ENCODE data around the gene MT3.

The MT3 gene

DNA sequence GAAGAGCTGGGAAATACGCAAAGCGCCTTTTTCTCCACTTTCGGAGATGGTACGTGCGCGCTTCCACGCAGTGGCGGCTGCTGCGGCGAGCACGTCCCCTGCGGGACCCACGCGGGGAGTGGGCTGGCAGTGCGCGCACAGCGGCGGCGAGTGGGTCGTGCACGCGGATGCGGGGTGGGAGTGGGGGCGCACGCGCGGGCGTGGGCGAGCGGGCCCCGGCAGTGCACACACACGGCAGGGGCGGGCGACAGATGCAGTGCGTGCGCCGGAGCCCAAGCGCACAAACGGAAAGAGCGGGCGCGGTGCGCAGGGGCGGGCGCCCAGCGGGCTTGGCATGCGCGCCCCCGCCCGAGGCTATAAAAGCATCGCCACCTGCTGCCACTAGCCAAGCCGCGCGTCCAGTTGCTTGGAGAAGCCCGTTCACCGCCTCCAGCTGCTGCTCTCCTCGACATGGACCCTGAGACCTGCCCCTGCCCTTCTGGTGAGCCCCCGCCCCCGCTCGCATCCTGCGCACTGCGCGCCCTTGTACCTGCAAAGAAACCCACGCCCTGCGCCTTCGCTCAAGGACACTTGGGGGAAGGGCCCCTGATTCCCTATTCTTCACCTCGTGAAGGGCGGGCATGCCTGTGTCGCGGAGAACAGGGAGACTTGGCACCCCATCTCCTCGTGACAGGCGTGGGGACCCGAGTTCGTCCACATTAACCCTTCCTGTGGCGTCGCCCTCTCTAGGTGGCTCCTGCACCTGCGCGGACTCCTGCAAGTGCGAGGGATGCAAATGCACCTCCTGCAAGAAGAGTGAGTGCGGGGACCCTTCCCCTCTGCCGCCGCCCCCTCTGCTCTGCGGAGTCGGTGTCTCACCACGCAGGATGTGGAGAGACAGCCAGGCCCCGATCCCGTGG is at the start of gene MT3:
Gene MT3 (plus strand): TSS at position 388 of the 899 bp plus-strand sequence. CDS start 63 bp downstream, at position 451.
- in situ Hi-C loops (cut with HindIII; ENCODE audit: low sequenced_read_pairs): no loop called here

DNA sequence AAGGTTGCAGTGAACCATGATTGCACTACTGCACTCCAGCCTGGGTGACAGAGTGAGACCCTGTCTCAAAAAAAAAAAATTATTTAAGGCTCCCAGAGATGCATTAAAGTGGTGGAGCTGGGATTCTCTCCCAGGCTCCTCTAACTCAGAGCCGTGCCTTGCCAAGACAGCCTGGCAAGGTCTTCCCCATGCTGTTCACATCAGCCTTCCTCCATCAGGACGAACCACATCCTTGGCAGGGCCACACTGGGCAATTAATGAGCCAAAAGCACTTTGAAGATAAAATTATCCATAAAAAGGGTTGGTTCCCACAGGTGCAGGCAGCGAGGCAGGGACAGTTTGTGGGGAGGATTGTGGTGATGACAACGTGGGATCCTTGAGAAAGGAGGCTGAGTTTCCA is 49.7 kb upstream of the MT3 start:
- in situ Hi-C loops (cut with HindIII; ENCODE audit: low sequenced_read_pairs): no loop called here

DNA sequence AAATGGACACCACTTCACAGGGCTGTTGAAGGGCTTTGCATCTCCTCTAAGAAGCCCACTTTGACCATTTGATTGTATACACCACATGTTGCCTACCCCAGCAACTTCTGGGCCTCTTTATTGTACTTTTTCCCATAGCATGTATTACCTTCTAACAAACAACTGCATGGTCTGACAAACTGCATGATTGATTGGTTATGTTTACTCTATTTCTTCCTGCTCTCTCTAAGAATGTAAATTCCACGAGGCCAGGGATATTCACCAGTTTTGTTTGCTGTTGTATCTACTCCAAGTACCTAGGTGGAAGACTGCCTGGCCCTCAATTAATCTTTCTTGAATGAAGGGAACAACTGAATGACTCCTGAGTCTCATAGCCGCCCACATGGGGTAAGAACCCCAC is 47.3 kb upstream of the MT3 start:
- in situ Hi-C loops (cut with HindIII; ENCODE audit: low sequenced_read_pairs): no loop called here

DNA sequence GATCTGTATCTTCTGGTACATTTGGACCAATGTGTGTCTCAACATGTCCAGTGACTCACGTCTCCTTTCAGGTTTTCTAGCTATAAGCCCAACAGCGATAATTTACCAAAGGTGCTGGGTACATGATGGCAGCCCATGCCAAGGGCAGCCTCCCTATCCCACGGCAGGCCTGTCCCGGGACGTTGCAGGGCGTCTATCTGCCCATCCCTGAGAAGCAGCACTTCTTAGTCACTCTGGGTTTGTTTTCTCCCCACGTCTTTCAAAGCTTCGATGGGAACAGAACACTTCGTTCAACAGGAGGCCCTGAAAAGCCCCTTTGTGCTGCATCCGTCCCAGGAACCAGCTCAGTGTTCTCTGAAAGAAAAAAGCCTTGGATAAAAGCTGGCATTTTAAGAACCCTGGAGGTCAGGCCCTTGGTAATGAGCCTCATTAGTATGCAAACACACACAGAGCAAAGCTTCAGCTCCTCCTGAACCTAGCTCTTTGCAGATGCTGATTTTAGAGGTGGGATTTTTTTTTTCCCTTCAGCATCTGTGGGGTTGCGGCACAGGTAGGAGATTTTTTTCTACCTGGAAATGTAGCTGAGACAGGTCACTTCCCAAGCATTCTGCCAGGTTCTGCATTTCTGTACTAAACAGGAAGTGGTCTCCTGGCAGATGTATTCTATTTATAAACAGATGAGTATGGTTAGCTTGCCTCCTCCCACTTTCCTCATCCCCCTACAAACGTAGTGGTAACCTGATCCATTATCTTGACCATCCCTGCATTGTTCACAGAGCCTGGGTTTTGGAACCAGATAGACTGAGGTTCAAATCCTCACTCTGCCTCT is 42.0 kb upstream of the MT3 start:
- in situ Hi-C loops (cut with HindIII; ENCODE audit: low sequenced_read_pairs): loop anchor here (5.0 kb wide), 1 partner anchor 65 kb away; no protein-coding TSS in a partner anchor

DNA sequence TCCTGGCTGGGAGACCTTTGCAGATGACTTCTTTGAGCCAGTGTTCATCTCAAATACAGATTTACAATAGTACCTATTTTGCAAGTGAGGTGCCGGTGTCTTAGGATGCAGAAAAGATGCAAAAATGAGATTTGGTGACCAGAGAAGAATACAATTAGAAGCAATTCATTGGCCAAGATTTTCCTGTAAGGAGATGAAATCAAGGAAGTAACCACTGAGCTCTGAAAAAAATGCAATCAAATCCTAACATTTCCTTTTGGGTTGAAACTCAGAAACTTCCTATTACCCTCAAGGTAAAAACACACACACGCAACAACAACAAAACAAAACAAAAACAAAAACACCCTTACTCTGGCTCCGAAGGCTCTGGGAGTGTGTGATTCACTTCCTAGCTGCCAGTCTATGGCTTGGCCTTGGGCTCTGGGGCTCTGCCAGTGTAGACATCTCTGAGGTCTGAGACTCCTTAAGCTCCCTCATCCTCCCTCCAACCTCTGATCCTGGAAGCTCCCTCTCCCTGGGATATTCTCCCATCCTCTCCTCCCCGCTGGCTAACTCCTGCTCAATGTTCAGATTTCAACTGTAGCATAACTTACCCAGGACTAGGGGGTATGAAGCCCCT is 41.3 kb upstream of the MT3 start:
- in situ Hi-C loops (cut with HindIII; ENCODE audit: low sequenced_read_pairs): loop anchor here (5.0 kb wide), 1 partner anchor 66 kb away; no protein-coding TSS in a partner anchor

DNA sequence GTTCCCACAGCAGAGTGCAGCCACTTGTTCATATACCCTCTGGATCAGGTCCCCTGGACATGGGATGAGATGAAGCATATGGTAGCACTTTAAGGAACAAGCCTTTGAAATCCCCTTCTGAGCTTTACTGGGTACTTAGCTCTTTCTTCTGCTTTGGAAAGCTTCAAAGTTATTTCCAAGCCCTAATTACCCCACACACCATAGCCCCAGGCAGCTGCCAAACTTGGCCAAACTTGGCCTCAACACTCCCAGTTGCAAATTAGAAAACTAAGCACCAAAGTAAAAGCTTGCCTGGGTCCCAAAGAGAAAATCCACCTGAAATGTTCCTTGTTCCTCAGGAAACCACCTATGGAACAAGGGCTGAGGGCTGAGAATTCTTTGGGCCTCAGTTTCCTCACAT is 40.2 kb upstream of the MT3 start:
- in situ Hi-C loops (cut with HindIII; ENCODE audit: low sequenced_read_pairs): loop anchor here (5.0 kb wide), 1 partner anchor 67 kb away; no protein-coding TSS in a partner anchor

DNA sequence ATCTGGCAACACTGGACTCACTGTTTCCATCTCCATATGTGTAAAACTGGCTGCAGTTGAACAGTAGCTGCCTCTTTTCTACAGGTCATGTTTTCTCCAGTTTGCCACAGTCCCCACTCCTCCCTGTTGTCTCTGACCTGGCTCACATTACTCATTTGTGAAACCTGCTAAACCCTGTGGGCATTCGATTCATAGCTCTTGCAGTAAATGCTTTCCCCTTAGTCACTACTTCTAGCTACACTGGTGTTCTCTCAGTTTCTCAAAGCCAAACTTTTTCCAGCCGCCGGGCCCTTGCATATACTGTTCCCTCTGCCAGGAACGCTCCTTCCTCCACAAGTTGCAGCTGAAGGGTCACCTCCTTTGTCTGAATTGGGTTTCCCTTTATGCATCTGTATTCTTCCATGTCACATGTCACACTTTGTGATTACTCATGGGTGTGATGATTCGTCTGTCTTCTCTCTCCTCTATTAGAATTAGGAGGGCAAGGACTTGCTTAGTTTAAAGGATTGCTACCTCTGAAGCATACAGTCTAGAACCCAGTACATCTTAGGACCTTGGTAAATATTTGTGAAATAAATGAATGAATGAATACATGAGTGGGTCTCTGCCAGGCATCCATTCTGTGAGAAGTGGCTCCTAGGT is 39.5 kb upstream of the MT3 start:
- in situ Hi-C loops (cut with HindIII; ENCODE audit: low sequenced_read_pairs): loop anchor here (5.0 kb wide), 1 partner anchor 68 kb away; no protein-coding TSS in a partner anchor

DNA sequence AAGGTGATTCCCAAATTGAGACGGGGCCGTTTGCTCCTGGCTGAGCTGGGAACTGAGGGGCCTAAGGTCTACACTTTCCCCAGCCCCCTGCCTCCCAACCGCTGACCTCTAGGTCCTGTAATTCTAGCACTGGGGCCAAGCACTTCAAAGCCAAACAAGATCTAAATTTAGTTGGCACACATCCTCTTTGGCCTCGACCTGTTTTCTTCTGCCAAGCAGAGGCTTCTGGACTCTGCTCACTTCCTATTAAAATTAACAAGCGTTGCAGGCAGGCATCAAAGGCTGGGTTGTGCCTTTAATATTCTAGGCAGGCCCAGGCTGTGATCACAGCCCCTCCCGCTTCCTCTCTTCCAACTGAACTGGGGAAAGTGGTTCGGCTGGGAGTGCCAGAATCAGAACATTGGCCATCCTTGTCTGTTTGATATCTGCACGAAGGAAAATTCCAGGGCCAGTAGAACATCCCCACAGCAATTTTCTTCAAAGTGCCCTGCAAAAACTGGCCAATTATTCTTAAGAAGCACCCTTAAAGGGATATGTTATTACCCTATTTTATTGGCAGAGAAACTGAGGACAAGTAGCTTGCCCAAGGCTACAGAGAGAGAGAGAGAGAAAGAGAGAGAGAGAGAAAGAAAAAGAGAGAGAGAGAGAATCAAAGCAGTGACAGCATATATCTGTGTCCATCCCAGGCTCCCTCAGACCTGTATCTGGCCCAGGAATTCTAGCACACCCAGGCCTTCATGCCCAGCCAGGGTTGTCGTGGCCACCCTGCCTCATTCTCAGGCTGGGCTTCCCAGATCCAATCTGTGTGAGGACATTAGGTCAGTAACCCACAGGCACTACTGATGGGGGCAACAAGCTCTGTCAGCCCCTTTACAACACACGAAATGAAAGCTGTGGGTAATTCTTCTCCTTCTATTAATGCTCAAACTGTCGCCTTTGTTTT is 37.3 kb upstream of the MT3 start:
- in situ Hi-C loops (cut with HindIII; ENCODE audit: low sequenced_read_pairs): no loop called here

DNA sequence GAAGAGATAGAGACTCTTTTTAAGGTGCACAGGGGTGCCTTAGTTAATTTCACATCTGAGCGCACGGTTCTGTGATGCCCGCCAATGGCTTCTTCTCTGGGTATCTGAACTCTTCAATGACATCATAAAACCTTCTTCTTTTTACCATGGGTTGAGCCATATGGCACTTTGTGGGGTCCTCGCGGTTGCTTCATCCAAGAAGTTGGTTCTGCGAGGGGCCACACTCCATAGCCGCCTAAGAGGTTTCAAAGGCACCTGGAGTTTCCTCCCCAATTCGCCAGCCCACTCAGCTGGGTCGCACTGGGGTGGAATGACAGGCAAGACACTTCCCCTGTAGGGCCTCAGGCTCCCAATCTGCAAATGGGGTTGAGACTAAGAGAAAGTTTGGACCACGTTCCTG is 34.9 kb upstream of the MT3 start:
- in situ Hi-C loops (cut with HindIII; ENCODE audit: low sequenced_read_pairs): no loop called here

DNA sequence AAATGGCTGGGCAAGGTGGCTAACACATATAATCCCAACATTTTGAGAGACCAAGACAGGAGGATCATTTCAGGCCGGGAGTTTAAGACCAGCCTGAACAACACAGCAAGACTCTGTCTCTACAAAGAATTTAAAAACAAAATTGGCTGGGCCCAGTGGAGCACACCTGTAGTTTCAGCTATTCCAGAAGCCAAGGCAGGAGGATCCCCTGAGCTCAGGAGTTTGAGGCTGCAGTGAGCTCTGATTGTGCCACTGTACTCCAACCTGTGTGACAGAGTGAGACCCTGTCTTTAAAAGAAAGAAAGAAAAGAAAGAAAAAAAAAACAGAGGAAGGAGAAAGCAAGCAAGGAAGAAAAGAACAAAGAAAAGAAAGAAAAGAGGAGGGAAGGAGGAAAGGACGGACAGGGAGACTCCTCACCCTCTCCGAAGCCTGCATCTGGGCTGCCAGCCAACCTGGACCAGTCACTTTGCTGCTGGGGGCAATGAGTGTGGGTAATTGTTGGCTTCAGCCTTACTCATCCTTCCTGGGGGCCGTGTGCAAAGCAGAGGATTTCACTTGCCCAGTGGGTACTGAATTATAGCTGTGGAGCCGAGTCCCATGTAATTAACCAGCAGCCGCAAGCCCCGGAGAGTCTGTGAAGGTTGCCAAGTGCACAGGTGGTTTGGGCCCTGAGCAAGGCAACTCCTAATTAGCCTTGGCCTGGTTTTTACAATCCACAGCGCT is 31.1 kb upstream of the MT3 start:
- in situ Hi-C loops (cut with HindIII; ENCODE audit: low sequenced_read_pairs): no loop called here

DNA sequence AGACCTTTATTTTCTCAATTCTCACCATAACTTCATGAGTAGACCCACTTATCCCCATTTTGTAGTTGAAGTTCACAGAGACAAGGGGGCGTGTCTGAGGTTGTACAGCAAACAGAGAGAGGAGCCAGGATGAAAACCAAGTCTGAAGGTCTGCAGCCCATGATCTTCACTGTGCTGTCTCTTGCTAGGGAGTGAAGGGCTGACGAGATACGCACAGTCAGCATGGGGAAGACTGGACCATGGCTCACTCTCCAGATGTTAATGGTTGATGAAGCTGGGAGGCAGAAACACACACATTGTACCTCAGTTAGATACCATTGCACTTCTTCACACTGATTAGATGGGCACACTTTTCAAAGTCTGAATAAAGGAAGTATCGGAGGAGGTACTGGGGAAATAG is 30.2 kb upstream of the MT3 start:
- in situ Hi-C loops (cut with HindIII; ENCODE audit: low sequenced_read_pairs): no loop called here

DNA sequence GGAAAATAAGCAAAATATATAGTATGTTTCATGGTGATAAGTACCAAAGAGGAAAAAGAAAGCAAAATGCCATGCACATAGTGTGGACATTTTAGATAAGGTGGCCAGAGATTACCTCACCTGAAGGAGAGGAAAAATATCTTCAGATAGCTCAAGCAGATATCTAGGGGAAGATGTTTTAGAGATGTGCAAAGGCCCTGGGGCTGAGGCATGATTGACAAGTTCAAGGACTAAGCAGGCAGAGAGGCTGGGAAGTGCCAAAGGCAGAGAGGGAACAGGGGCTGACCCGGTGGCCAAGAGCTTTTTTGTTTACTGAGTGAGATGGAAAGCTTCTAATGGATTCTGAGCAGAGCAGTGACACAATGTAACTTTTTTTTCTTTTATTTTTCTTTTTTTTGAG is 28.9 kb upstream of the MT3 start:
- in situ Hi-C loops (cut with HindIII; ENCODE audit: low sequenced_read_pairs): no loop called here

DNA sequence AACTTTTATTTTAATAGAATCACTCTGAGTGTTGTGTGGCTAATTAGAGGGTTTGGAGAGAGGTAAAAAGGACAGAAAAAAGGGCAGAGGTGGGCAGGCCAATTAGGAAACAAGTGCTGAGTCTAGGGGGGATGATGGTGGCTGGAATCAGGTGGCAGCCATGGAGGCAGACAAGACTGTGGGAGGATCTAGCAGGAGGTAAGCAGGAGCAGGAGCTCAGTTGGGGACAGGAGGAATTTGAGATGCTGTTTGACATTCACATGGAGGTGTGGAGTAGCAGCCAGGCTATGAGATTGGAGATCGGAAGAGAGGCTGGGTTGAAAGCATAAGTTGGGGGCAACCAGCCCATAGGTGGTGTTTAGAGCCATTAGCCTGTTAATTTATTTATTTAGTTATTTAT is 28.2 kb upstream of the MT3 start:
- in situ Hi-C loops (cut with HindIII; ENCODE audit: low sequenced_read_pairs): no loop called here

DNA sequence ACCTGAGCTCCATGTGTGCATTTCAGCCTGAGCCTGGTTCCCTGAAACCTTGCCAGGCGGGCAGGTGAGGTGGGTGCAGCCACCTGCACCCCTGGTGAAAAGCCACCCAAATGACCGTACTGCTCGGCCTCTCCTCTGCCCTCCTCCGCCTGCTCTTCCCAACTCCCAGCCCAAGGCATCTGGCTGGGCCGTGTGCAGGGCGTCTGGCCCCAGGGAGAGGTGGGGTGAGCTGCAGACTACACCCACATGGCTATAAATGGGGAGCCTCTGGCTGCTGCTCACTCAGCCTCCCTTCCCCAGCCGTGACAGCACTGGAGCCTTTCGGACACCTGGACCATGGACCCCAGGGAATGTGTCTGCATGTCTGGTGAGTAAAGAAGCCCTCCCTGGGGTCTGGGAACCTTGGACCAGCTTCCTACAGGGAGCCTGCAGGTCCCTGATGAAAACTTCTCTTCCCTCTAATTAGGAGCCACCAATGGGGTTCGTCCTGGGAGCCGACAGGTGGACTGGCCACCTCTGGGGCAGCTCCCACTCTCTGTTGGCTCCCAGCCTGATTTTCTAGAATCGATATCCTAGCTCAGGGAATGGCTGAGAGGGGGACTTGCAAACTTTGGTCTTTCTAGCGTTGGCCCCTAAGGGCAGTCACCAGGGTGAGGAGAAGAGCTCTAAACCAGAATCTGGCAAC is 24.4 kb upstream of the MT3 start, which contains the start of gene MT4:
Gene MT4 (plus strand): TSS at position 281 of the 685 bp plus-strand sequence. CDS start 56 bp downstream, at position 337.
- in situ Hi-C loops (cut with HindIII; ENCODE audit: low sequenced_read_pairs): loop anchor here (5.0 kb wide), 1 partner anchor 87 kb away; the partner anchor contains the start of gene MT1B

DNA sequence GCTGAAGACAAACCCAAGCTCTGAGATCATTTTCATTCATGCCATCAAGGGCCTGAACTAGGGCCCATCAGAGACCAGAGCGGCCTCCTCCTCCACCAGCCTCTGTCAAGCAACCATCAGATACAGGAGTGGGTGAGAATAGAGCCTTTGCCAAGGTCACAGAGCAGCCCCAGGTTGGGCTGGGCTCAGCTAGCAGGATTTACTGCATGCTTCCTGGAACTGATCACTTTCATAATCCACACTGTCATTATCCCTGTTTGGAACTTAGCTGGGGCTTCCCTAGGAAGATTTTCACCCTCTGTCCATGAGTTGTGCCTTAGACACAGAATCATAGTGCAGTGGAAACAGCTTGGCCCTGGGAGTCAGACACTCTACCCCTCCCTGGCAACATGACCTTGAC is 19.4 kb upstream of the MT3 start:
- in situ Hi-C loops (cut with HindIII; ENCODE audit: low sequenced_read_pairs): loop anchor here (5.0 kb wide), 1 partner anchor 82 kb away; the partner anchor contains the start of gene MT1B

DNA sequence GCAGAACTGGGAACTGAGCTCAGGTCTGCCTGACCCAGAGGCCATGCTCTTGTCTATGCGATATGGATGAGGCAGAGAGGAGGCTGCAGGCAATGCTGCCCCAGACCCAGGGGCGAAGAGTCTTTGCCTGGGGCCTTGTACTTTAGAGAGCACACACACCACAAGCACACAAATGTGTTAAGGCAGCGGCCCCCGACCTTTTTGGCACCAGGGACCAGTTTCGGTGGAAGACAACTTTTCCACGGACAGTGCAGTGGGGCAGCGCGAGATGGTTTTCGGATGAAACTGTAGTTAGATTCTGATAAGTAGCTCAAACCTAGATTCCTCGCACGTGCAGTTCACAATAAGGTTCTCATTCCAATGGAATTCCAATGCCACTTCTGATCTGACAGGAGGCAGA is 17.8 kb upstream of the MT3 start:
- in situ Hi-C loops (cut with HindIII; ENCODE audit: low sequenced_read_pairs): no loop called here

DNA sequence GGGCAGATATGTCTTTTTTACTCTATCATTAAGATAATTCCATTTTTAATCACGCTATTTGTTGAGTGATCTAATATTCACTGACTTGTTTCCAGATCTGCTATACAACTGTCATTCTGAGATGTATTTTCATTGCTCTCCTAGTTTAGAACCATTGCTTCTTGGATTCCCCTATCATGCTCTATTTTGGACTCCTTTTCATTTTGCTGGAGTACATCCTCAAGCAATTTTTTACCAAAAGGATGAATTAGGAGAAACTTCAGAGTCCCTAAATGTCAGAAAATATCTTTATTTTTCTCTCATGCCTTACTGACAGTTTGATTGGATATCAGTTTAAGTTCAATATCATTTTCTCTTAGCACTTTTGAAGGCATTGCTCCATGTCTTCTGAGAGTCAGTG is 14.7 kb upstream of the MT3 start:
- in situ Hi-C loops (cut with HindIII; ENCODE audit: low sequenced_read_pairs): no loop called here

Measured in endothelial cell of hepatic sinusoid (primary cell).